ENCODE results near the gene CRYBA4. TPM values are rescaled to one million over a fixed set of nuclear protein-coding genes. Genes with fewer than 3 reads are reported as not detected.
A peak's percentile ranks its signal among the peaks of the same experiment; 100 is the strongest.

Gene CRYBA4
- total RNA-seq, 2 experiments from 2014 or later, result not detected

DNA sequence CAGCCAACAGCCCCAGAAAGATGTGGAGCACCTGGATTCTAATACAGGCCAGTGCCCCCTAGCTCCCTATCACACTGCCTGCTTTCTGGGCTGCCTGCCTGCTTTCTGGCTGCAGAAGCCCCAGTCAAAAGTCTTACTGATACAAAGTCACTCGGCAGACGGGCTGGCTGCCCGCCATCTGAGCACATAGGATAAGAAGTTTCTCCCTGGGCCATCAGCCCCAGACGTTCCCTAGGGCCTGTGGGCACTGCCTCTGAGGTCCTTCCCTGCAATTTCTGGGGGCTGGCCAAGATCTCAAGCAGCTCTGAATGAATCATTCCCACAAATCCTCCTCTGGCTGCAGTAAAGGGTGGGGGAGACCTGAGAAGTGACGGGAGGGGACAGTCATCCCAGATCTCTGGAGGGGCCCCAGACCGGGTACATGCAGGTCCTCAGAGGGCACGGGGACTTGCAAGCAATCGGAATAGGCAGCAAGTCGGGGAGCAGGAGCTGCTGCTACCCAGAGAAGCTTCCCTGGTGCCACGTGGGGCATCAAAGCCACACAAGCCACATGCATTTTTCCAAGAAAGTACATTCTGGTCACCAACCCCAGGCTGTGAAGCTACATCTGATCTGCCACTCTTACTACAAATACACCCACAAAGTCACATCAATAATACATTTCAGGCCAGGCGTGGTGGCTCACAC, 36.5 kb upstream of the CRYBA4 start:
- Mint-ChIP-seq H3K36me3 (ENCODE audit: low read depth) (peaks cover 53% of the 10 kb centered on the region), H3K27ac (peak overlapping the region; percentile 79), H3K4me3 (peak overlapping the region; percentile 58), H3K9me3 (ENCODE audit: insufficient read depth) (no peaks in the 10 kb centered on the region), H3K27me3 (ENCODE audit: low read depth) (no peaks in the 10 kb centered on the region), H3K4me1 (ENCODE audit: low read depth) (peaks cover 81% of the 10 kb centered on the region)
- DNase-seq, result peak; percentile 44
- ChIA-PET POLR2A (interaction anchor here (0.6 to 1.4 kb wide), 3 partner anchors 9 to 62 kb away, joined by 3 to 4 read pairs (median 4); no protein-coding TSS in a partner anchor), CTCF (interaction anchor here (0.8 to 1.0 kb wide), 2 partner anchors 62 to 82 kb away, joined by 3 to 4 read pairs; no protein-coding TSS in a partner anchor)
- no peak for ATAC-seq

DNA sequence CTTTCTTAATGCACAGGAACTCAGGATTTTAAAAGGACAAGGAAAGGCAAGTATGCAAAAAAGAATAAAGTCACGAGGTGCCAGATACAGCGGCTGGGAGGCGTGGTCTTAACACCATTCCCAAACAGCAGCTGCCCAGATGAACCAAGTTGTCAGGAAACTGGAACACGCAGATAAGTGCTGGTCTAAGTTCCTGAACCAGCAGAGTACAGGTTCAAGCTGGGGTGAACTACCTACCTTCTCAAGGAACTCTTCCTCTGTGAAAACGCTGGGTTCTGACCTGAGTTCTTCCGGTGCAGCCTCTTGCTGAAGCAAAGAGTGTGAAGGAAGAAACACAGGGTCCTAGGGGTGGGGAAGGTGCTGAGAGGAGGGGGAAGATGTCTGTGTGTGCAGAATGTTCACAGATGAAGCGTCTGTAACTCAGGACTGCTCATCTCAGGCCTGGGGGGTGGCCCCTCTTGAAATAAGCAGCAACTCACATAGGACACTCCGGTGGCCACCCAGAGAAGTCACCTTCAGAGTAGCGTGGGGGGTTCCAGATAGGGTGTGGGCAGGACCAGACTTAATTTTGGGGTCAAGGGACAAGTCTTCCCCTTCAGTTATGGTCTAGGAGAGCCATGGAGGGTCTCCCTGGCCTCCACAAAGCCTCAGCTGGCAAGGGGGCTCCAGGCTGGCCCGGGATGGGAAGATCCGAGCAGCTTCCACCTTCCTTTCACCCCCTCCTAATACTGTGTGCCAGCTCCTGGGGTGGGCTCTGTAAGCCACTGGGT, 35.0 kb upstream of the CRYBA4 start:
- no peaks in the 10 kb centered on the region for H3K27me3 Mint-ChIP-seq (ENCODE audit: low read depth)
- POLR2A ChIA-PET, result interaction anchor here (1.2 kb wide), 1 partner anchor 9 kb away, joined by 4 read pairs; no protein-coding TSS in a partner anchor
- peak overlapping the region; percentile 86 for H3K27ac Mint-ChIP-seq
- H3K4me3 Mint-ChIP-seq, result peak overlapping the region; percentile 74
- ATAC-seq (peak; percentile 16), DNase-seq (peak; percentile 58)
- CTCF ChIA-PET, result interaction anchor here (0.6 kb wide), 1 partner anchor 13 kb away, joined by 3 read pairs; no protein-coding TSS in a partner anchor
- peaks cover 78% of the 10 kb centered on the region for H3K4me1 Mint-ChIP-seq (ENCODE audit: low read depth)
- H3K9me3 Mint-ChIP-seq (ENCODE audit: insufficient read depth), result no peaks in the 10 kb centered on the region
- peaks cover 41% of the 10 kb centered on the region for H3K36me3 Mint-ChIP-seq (ENCODE audit: low read depth)

DNA sequence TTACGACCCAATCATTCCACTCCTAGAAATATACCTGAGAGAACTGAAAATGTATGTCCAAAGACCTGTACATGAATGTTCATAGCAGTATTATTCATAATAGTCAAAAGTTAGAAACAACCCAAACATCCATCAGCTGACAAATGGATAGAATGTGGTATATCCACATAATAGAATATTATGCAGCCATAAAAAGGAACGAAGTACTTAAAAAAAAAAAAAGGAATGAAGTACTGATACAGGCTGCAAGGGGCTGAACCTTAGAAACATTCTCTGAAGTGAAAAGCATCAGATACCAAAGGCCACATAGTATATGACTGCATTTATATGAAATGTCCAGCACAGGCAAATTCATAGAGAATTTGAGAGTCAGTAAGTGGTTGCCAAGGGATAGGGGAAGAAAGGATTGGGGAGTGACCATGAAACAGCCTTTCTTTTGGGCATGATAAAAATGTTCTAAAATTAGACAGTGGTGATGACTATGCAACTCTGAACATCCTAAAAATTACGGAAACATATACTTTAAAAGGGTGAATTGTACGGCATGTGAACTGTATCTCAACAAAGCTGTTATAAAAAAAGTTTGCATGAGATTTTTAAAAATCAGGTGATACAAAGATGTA, 33.7 kb upstream of the CRYBA4 start:
- Mint-ChIP-seq H3K4me1 (ENCODE audit: low read depth) (peaks cover 79% of the 10 kb centered on the region), H3K9me3 (ENCODE audit: insufficient read depth) (no peaks in the 10 kb centered on the region), H3K4me3 (peak overlapping the region; percentile 89), H3K36me3 (ENCODE audit: low read depth) (peaks cover 31% of the 10 kb centered on the region), H3K27ac (peak overlapping the region; percentile 70), H3K27me3 (ENCODE audit: low read depth) (no peaks in the 10 kb centered on the region)
- DNase-seq, result no peak
- POLR2A ChIA-PET, result interaction anchor here (1.2 to 2.5 kb wide), 2 partner anchors 9 to 10 kb away, joined by 4 to 8 read pairs; no protein-coding TSS in a partner anchor
- no peak for ATAC-seq
- CTCF ChIA-PET, result interaction anchor here (1.0 kb wide), 1 partner anchor 85 kb away, joined by 4 read pairs; no protein-coding TSS in a partner anchor

DNA sequence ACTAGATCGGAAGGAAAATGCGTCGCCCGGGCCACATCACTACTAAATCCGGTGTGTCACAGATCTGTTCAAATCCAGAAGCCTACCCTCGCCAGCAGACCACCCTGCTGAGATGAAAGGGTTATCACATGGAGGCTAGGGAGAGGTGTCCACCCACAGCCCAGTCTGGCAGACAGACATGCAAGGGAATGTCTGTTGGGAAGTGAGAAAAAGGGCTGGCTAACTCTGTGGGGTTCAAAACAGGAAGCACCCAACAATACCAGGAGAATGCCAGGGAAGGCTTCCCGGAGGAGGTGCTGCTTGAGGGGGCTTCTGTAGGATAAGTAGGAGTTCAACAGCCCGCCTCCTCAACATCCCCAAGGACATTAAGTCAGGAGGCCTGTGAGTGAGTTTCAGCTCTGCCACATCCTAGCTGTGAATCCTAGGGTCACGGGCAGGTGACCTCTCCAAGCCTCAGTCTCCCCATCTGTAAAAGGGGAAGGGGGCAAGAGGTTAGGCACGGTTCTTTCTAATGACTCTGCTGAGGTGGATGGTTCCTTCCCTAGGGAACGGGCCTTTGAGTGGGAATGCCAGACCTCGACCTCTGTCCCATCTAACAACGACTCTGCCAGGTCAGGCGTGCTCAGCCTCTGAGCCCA, 32.9 kb upstream of the CRYBA4 start:
- H3K27me3 Mint-ChIP-seq (ENCODE audit: low read depth), result no peaks in the 10 kb centered on the region
- H3K9me3 Mint-ChIP-seq (ENCODE audit: insufficient read depth), result no peaks in the 10 kb centered on the region
- peak; percentile 3 for ATAC-seq
- H3K4me1 Mint-ChIP-seq (ENCODE audit: low read depth), result peaks cover 84% of the 10 kb centered on the region
- H3K27ac Mint-ChIP-seq, result peak overlapping the region; percentile 81
- H3K36me3 Mint-ChIP-seq (ENCODE audit: low read depth), result peaks cover 28% of the 10 kb centered on the region
- ChIA-PET POLR2A (interaction anchor here (1.5 to 2.5 kb wide), 2 partner anchors 10 to 105 kb away, joined by 3 to 8 read pairs; partner anchors contain the start of genes HPS4 and SRRD), CTCF (interaction anchor here (1.0 kb wide), 1 partner anchor 86 kb away, joined by 4 read pairs; no protein-coding TSS in a partner anchor)
- DNase-seq, result no peak
- peak overlapping the region; percentile 89 for H3K4me3 Mint-ChIP-seq

DNA sequence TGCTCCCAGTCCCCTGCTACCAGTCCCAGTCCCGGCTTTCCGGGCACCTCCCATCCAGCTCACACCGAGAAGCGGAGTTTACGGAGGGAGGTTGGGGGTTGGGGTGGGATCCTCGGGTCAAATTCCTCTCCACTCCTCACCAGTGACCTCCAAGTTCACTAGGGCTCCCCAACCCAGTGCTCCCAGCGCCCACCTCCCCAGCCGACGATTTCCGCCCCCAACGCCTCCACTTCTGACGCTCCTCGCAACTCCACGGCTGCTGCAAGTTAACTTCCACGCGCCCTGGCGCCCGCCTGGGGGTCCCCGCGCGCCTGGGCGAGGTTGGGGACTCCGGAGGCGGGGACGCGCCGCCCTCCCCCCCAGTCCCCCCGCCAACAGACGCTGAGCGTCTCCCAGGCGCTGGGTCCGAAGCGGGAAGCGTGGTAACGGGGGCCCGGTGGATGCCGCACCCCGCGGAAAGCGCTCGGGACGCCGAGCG, 32.4 kb upstream of the CRYBA4 start:
- Mint-ChIP-seq H3K4me1 (ENCODE audit: low read depth) (peaks cover 84% of the 10 kb centered on the region), H3K4me3 (peak overlapping the region; percentile 89), H3K27ac (peak overlapping the region; percentile 81), H3K9me3 (ENCODE audit: insufficient read depth) (no peaks in the 10 kb centered on the region), H3K36me3 (ENCODE audit: low read depth) (peaks cover 26% of the 10 kb centered on the region), H3K27me3 (ENCODE audit: low read depth) (no peaks in the 10 kb centered on the region)
- POLR2A ChIA-PET, result interaction anchor here (0.7 to 2.5 kb wide), 3 partner anchors 10 to 106 kb away, joined by 3 to 8 read pairs (median 3); partner anchors contain the start of genes HPS4 and SRRD
- DNase-seq (peak; percentile 45), ATAC-seq (peak; percentile 12)
- CTCF ChIA-PET, result no interaction called here

DNA sequence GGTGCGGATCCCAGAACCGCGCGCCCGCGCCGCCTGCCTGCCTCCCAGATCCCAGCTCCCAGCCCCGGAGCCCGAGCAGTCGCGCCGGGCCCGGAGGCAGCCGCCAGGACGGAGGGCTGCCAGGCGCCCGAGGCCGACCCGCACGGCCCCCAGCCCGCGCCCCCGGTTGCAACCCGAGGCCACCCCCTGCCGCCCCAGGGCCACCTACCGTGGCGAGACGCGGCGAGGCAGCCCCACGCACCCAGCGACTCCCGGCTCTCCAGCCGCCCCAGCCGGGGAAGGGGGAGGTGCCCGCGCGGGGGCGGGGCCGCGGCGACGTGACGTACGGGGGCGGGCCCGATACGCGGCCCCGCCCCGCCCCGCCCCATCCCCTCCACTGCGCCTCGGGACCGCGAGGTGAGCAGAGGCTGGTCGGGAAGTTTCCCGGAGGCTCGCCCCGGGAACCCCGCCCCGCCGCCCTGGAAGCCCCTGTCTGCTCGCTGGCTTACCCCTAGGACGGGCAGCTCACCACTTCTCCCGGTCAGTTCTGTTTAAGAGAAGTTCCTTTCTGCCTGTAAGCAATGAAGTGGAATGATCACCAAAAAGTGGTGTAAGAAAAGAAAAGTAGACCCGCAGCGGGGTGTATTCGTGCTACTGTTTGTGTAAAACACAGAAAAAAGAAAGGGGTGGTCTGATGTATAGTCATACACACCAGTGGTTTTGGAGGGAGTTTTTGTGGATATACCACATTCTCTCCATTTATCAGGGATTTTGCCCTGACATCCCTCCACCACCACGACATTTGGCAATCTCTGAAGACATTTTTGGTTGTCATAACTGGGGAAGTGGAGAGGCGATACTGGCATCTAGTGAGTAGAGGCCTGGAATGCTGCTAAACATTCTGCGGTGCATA, 31.7 kb upstream of the CRYBA4 start, which contains the start of gene TPST2:
Gene TPST2, minus strand, starts transcription at position 288 of the 892 bp plus-strand sequence. CDS start 48,502 bp downstream, outside the sequence.
- POLR2A ChIA-PET, result interaction anchor here (0.7 to 2.5 kb wide), 4 partner anchors 11 to 107 kb away, joined by 3 to 8 read pairs (median 4); partner anchors contain the start of genes HPS4 and SRRD
- peak within 1 kb of the TSS; percentile 90 for H3K27ac Mint-ChIP-seq
- no peaks in the 10 kb centered on the region for H3K9me3 Mint-ChIP-seq (ENCODE audit: insufficient read depth)
- ATAC-seq (peak; percentile 74), DNase-seq (peak; percentile 77)
- peaks cover 23% of the 10 kb centered on the region for H3K36me3 Mint-ChIP-seq (ENCODE audit: low read depth)
- CTCF ChIA-PET, result no interaction called here
- H3K27me3 Mint-ChIP-seq (ENCODE audit: low read depth), result no peaks in the 10 kb centered on the region
- H3K4me1 Mint-ChIP-seq (ENCODE audit: low read depth), result peaks cover 81% of the 10 kb centered on the region
- peak within 1 kb of the TSS; percentile 90 for H3K4me3 Mint-ChIP-seq

DNA sequence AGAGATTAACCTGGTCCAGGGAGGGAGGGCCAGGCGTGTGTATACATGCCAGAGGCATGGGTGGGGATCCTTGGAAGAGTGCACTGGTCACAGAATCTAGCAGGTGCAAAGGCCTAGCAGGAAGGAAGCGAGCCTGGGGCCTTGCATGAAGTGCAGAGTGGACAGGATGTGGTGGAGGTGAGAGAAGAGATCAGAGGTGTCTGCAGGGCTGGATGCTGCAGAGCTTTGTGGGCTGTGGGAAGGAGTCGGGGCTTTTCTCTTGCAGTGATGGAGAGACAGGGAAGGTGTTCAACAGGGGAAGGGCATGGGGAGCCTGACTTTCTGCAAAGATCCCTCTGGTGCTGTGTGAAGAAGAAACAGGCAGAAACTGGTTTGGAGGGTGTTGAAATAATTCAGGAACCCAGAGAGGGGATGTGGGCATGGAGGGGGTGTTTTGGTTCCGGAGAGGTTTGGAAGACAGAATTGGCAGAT, 29.3 kb upstream of the CRYBA4 start:
- Mint-ChIP-seq H3K27ac (peak overlapping the region; percentile 83), H3K4me3 (peak overlapping the region; percentile 59), H3K27me3 (ENCODE audit: low read depth) (no peaks in the 10 kb centered on the region), H3K9me3 (ENCODE audit: insufficient read depth) (no peaks in the 10 kb centered on the region), H3K4me1 (ENCODE audit: low read depth) (peaks cover 69% of the 10 kb centered on the region), H3K36me3 (ENCODE audit: low read depth) (peaks cover 10% of the 10 kb centered on the region)
- CTCF ChIA-PET, result interaction anchor here (0.6 to 3.7 kb wide), 4 partner anchors 9 to 90 kb away, joined by 3 to 22 read pairs (median 3); no protein-coding TSS in a partner anchor
- DNase-seq, result peak; percentile 85
- ATAC-seq, result peak; percentile 64
- POLR2A ChIA-PET, result interaction anchor here (0.6 to 1.7 kb wide), 4 partner anchors 12 to 80 kb away, joined by 3 to 7 read pairs (median 6); no protein-coding TSS in a partner anchor

DNA sequence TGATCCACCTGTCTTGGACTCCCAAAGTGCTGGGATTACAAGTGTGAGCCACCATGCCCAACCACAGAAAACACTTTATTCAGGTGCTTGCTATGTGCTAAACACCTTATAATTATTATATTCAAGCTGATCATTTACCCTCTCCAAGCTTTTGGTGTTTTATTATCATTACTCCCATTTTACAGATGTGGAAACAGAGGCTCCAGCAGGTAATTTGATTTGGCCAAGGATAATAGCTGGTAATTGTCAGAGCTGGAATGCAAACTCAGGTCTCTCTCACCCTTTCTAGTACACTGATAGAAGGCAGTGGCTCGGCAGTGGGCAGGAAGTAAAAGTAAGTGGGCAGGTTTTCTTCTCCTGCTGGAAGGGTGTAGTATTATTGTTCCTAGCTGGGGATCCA, 28.0 kb upstream of the CRYBA4 start:
- DNase-seq, result no peak
- ATAC-seq, result no peak
- CTCF ChIA-PET, result interaction anchor here (0.8 to 3.7 kb wide), 6 partner anchors 11 to 91 kb away, joined by 3 to 22 read pairs (median 3); no protein-coding TSS in a partner anchor
- H3K27me3 Mint-ChIP-seq (ENCODE audit: low read depth), result no peaks in the 10 kb centered on the region
- POLR2A ChIA-PET, result interaction anchor here (1.1 kb wide), 1 partner anchor 9 kb away, joined by 3 read pairs; no protein-coding TSS in a partner anchor
- peaks cover 68% of the 10 kb centered on the region for H3K4me1 Mint-ChIP-seq (ENCODE audit: low read depth)
- H3K27ac Mint-ChIP-seq, result peak overlapping the region; percentile 68
- H3K9me3 Mint-ChIP-seq (ENCODE audit: insufficient read depth), result no peaks in the 10 kb centered on the region
- H3K4me3 Mint-ChIP-seq, result no peak overlapping the region
- peaks cover under 1% of the 10 kb centered on the region for H3K36me3 Mint-ChIP-seq (ENCODE audit: low read depth)

DNA sequence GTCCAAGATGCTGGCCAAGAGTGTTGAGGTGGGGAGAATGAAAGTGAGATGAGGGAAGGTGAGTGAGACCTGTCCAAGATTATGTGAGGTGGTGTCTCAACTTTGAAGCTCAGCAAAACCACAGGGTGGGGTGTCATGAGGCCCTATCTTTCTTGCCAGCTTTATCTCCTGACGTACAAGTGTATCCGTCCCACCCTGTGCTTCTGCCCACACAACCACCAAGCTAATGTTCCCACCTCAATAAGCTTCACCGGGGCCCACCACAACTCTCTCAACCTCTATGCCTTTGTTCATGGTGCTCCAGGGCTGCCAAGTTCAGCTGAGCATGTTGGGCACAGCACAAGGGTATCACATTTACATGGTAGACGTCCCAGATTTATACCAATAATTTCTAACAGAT, 24.7 kb upstream of the CRYBA4 start:
- peak; percentile 60 for DNase-seq
- H3K4me1 Mint-ChIP-seq (ENCODE audit: low read depth), result peaks cover 58% of the 10 kb centered on the region
- H3K27me3 Mint-ChIP-seq (ENCODE audit: low read depth), result peaks cover 2% of the 10 kb centered on the region
- peak overlapping the region; percentile 79 for H3K27ac Mint-ChIP-seq
- CTCF ChIA-PET, result interaction anchor here (1.0 to 2.4 kb wide), 7 partner anchors 8 to 118 kb away, joined by 3 to 7 read pairs (median 3); no protein-coding TSS in a partner anchor
- peak; percentile 23 for ATAC-seq
- H3K4me3 Mint-ChIP-seq, result peak overlapping the region; percentile 42
- POLR2A ChIA-PET, result interaction anchor here (0.7 to 1.3 kb wide), 2 partner anchors 12 to 94 kb away, joined by 3 to 4 read pairs; no protein-coding TSS in a partner anchor
- no peaks in the 10 kb centered on the region for H3K36me3 Mint-ChIP-seq (ENCODE audit: low read depth)
- H3K9me3 Mint-ChIP-seq (ENCODE audit: insufficient read depth), result no peaks in the 10 kb centered on the region
